ENCODE results near the gene RAD51B. TPM values are rescaled to one million over a fixed set of nuclear protein-coding genes. Genes with fewer than 3 reads are reported as not detected.

The RAD51B gene
- total RNA-seq, 1 experiment from 2014 or later, result 20.0 TPM

- POLR2A ChIA-PET, result interaction anchor here (1.0 to 1.2 kb wide), 2 partner anchors 30 to 193 kb away, joined by 3 read pairs; no protein-coding TSS in a partner anchor
- H3K4me1 ChIP-seq (ENCODE audit: control insufficient read depth in 1 of 2, insufficient read depth in 2 of 2, low read length in 2 of 2), result peaks cover 49 to 70% of the 10 kb centered on the region in 2 experiments
Observed at GRCh38 chr14:68596211-68596610, 776.6 kb downstream of the RAD51B start.

More at GRCh38 chr14:68596211-68596610, 776.6 kb downstream of the RAD51B start:
- Histone ChIP-seq H3K27me3 (ENCODE audit: insufficient read depth, low read length) (no peaks in the 10 kb centered on the region), H3K9me3 (ENCODE audit: control insufficient read depth in 1 of 2, insufficient read depth in 1 of 2, low read depth in 1 of 2, low read length in 2 of 2) (no peaks in the 10 kb centered on the region), H3K79me2 (ENCODE audit: insufficient read depth, low read length) (no peaks in the 10 kb centered on the region), H3K27ac (ENCODE audit: low read depth, low read length) (peak overlapping the region; percentile 6; the same call in 1 of the 2 replicates), H3K9ac (ENCODE audit: low read length) (no peak overlapping the region), H2AFZ (ENCODE audit: low read depth, low read length, poor library complexity, severe bottlenecking) (no peak overlapping the region), H3K4me2 (ENCODE audit: low read length) (no peak overlapping the region), H3K4me3 (replicated peaks in 1 of 2; ENCODE audit: low read depth in 1 of 2, low read length in 2 of 2) (no peak overlapping the region), H3K9me2 (ENCODE audit: insufficient read depth) (no peaks in the 10 kb centered on the region), H3K36me3 (ENCODE audit: control insufficient read depth in 1 of 2, insufficient read depth in 2 of 2, low read length in 2 of 2) (no peaks in the 10 kb centered on the region), H4K20me1 (ENCODE audit: insufficient read depth) (no peaks in the 10 kb centered on the region)
- CTCF ChIA-PET, result no interaction called here
- BruUV-seq (replicated peaks), result no TSS peak
- TF ChIP-seq ATF3 (IDR thresholded peaks at IDR 0.05), result no peak
- TF ChIP-seq CTCF (IDR thresholded peaks at IDR 0.05 in 2 of 3, conservative IDR thresholded peaks at IDR 0.05 in 1 of 3; ENCODE audit: borderline replicate concordance in 1 of 3, insufficient read depth in 1 of 3, low read depth in 2 of 3, low read length in 2 of 3), result no peak
- no peak for TF ChIP-seq FOSL1 (IDR thresholded peaks at IDR 0.05; ENCODE audit: low read depth)
- TF ChIP-seq ELF1 (IDR thresholded peaks at IDR 0.05; ENCODE audit: borderline replicate concordance, low read depth), result no peak
- no peak for TF ChIP-seq SRF (IDR thresholded peaks at IDR 0.05; ENCODE audit: low read depth)
- TF ChIP-seq EGR1 (IDR thresholded peaks at IDR 0.05; ENCODE audit: low read depth), result no peak
- no peak for TF ChIP-seq ZNF274 (IDR thresholded peaks at IDR 0.05; ENCODE audit: low read depth, low read length)
- TF ChIP-seq EZH2 (IDR thresholded peaks at IDR 0.05), result no peak
- TF ChIP-seq CBX3 (IDR thresholded peaks at IDR 0.05; ENCODE audit: low read depth), result no peak
- TF ChIP-seq YY1 (IDR thresholded peaks at IDR 0.05; ENCODE audit: extremely low read depth, insufficient replicate concordance, low read depth, low read length), result no peak
- TF ChIP-seq SP1 (IDR thresholded peaks at IDR 0.05; ENCODE audit: low read depth), result no peak
- no peak for TF ChIP-seq POLR2AphosphoS5 (IDR thresholded peaks at IDR 0.05; ENCODE audit: low read depth, low read length)
- TF ChIP-seq ZBTB33 (IDR thresholded peaks at IDR 0.05; ENCODE audit: extremely low read depth, insufficient replicate concordance, low read length), result no peak
- TF ChIP-seq MAX (IDR thresholded peaks at IDR 0.05), result no peak
- TF ChIP-seq POLR2A (IDR thresholded peaks at IDR 0.05; ENCODE audit: borderline replicate concordance, extremely low read depth, insufficient read depth, insufficient read length), result no peak
- no peak for TF ChIP-seq ZFX (IDR thresholded peaks at IDR 0.05)
- no peak for TF ChIP-seq RAD21 (IDR thresholded peaks at IDR 0.05; ENCODE audit: low read depth)
- no peak for TF ChIP-seq CEBPB (IDR thresholded peaks at IDR 0.05; ENCODE audit: low read depth)
- TF ChIP-seq TCF7L2 (IDR thresholded peaks at IDR 0.05; ENCODE audit: borderline replicate concordance, extremely low read depth, insufficient read depth, insufficient read length), result no peak
- intact Hi-C loops (cut with micrococcal nuclease), result loop anchor here (5.0 kb wide), 1 partner anchor 349 kb away; no protein-coding TSS in a partner anchor
- DNase-seq (ENCODE audit: low read depth, low spot score), result no peak
- no peak for ATAC-seq
- RAD21 ChIA-PET (ENCODE audit: low non-redundant PET in 1 of 2, low total read pairs in 2 of 2, uncharacterized antibody in 2 of 2, unreplicated experiment in 2 of 2), result no interaction called here

Measured in HCT116 (cell line).